Kidney (tissue), 14 donors: ENCODE results near the gene DDX55. TPM values are rescaled to one million over a fixed set of nuclear protein-coding genes. Genes with fewer than 3 reads are reported as not detected.
"Not testable (repeated sequence)": the region's sequence is repeated elsewhere in the genome, so short reads cannot be mapped to it uniquely, and the experiment has no call there.

Source experiments
- DNase-seq, 5 donors: peaks; one replicate each; pipeline ENCODE4 v3.0.0-alpha.2; 2013 to 2020
- FAIRE-seq: peaks from 2 replicates; lab custom pipeline; 2012; peaks lifted over from hg19 to GRCh38; lab: Jason Lieb, UNC
- H3K27ac ChIP-seq, 2 donors: one replicate each; pipeline ENCODE4 v1.7.0; 2013; ENCODE audit warnings: low read depth in 2 of 2, low read length in 2 of 2, inconsistent platforms in 1 of 2
- H3K27me3 ChIP-seq: one replicate; pipeline ENCODE4 v1.7.1; 2013; ENCODE audit warnings: low read length, inconsistent platforms; ENCODE audit not compliant: control insufficient read depth, insufficient read depth
- H3K36me3 ChIP-seq, 3 donors: one replicate each; pipeline versions ENCODE4 v1.7.0 to v1.7.1; 2013; ENCODE audit warnings: low read length in 3 of 3, control low read depth in 1 of 3, inconsistent platforms in 1 of 3; ENCODE audit not compliant: insufficient read depth in 3 of 3, control insufficient read depth in 2 of 3
- H3K4me1 ChIP-seq, 3 donors: one replicate each; pipeline versions ENCODE4 v1.7.0 to v1.7.1; 2013; ENCODE audit warnings: low read length in 3 of 3, inconsistent platforms in 1 of 3, low read depth in 1 of 3; ENCODE audit not compliant: control insufficient read depth in 2 of 3, insufficient read depth in 2 of 3
- H3K4me3 ChIP-seq, 3 donors: one replicate each; pipeline versions ENCODE4 v1.7.0 to v1.8.1; 2013; ENCODE audit warnings: low read length in 3 of 3, control low read depth in 1 of 3, inconsistent platforms in 1 of 3
- H3K9ac ChIP-seq, 3 donors: one replicate each; pipeline versions ENCODE4 v1.7.0 to v1.7.1; 2013; ENCODE audit warnings: low read length in 3 of 3, control low read depth in 1 of 3, inconsistent platforms in 1 of 3
- H3K9me3 ChIP-seq, 3 donors: one replicate each; pipeline versions ENCODE4 v1.7.0 to v1.7.1; 2013; ENCODE audit warnings: low read length in 3 of 3, control low read depth in 1 of 3, inconsistent platforms in 1 of 3; ENCODE audit not compliant: control insufficient read depth in 2 of 3, insufficient read depth in 1 of 3
- CTCF ChIP-seq: IDR thresholded peaks from 3 replicates; pipeline ENCODE4 v1.5.1; 2012; ENCODE audit warnings: mild to moderate bottlenecking, moderate library complexity, borderline replicate concordance; ENCODE audit not compliant: insufficient read depth; ENCODE audit errors: extremely low read depth
- intact Hi-C: fragments of 100-400 bp; cut with DNase I; formaldehyde crosslinking; loops from one replicate; pipeline ENCODE4 v1.11.1; 2022
- polyA plus RNA-seq: library from polyadenylated mRNA; stranded (reverse); fragments of 350-450 nt; fragmentation: Illumina TruSeq; extraction: RNeasy Lipid Tissue Mini Kit (QIAGEN cat#74804); gene quantifications from one replicate; pipeline ENCODE4 v1.2.3, GENCODE V29; 2014; ENCODE audit warnings: low read depth, low replicate concordance; ENCODE audit not compliant: insufficient read depth
- total RNA-seq: library from RNA; stranded (reverse); fragmentation: NEBNext Ultra II Directional; extraction: Animal tissue kit (Norgen Biotek cat#: 25700); gene quantifications from one replicate; pipeline ENCODE4 v1.2.1, GENCODE V29; 2021
- donor health status: control.
- donor health status: control.
- donor health status: control.
- donor health status: control.
- donor health status: control.
- donor health status: DM: yes; HTN: yes; CAD: no.
- donor health status: Normal renal cell carcinoma (clear cell type).

The DDX55 gene
- total and polyA plus RNA-seq, 2 donors from 2014 or later = 9.2 to 20.3 TPM

- Histone ChIP-seq H3K9ac (no peak overlapping the region), H3K27me3 (no peaks in the 10 kb centered on the region), H3K9me3 (no peaks in the 10 kb centered on the region), H3K4me3 (no peak overlapping the region), H3K36me3 (peaks cover 0 to 4% (median 0%) of the 10 kb centered on the region in 3 donors), H3K27ac (no peak overlapping the region), H3K4me1 (no peaks in the 10 kb centered on the region)
- intact Hi-C loops = no loop called here
- DNase-seq (no peak), FAIRE-seq (no peak)
- no peak for TF ChIP-seq CTCF
These were observed 25.3 kb upstream of the DDX55 start for GRCh38 chr12:123576611-123577010.

GRCh38 chr12:123578243-123578642 lies 23.7 kb upstream of the DDX55 start:
- DNase-seq = no peak
- H3K9me3 ChIP-seq = no peaks in the 10 kb centered on the region
- no peak overlapping the region for H3K27ac ChIP-seq
- TF ChIP-seq CTCF = no peak
- H3K4me3 ChIP-seq = no peak overlapping the region
- intact Hi-C loops = no loop called here
- peaks cover 0 to 7% (median 2%) of the 10 kb centered on the region in 3 donors for H3K4me1 ChIP-seq
- FAIRE-seq = no peak
- H3K36me3 ChIP-seq = peaks cover 0 to 4% (median 0%) of the 10 kb centered on the region in 3 donors
- no peaks in the 10 kb centered on the region for H3K27me3 ChIP-seq
- no peak overlapping the region for H3K9ac ChIP-seq

GRCh38 chr12:123578829-123579228 lies 23.1 kb upstream of the DDX55 start:
- FAIRE-seq, intact Hi-C loops: not testable (repeated sequence)

GRCh38 chr12:123580772-123581171 lies 21.1 kb upstream of the DDX55 start:
- intact Hi-C loops = no loop called here
- Histone ChIP-seq H3K36me3 (peaks cover 0 to 4% (median 0%) of the 10 kb centered on the region in 3 donors), H3K9ac (no peak overlapping the region), H3K4me1 (peaks cover 2 to 14% (median 5%) of the 10 kb centered on the region in 3 donors), H3K4me3 (no peak overlapping the region), H3K27ac (no peak overlapping the region), H3K27me3 (no peaks in the 10 kb centered on the region), H3K9me3 (no peaks in the 10 kb centered on the region)
- no peak for FAIRE-seq
- TF ChIP-seq CTCF = no peak
- no peak for DNase-seq

More at GRCh38 chr12:123578829-123579228, 23.1 kb upstream of the DDX55 start:
- not testable (repeated sequence) for H3K27me3 ChIP-seq, H3K27ac ChIP-seq, H3K36me3 ChIP-seq, H3K4me1 ChIP-seq, DNase-seq, H3K9ac ChIP-seq, H3K4me3 ChIP-seq, H3K9me3 ChIP-seq
